ENCODE measurements around the gene KLHDC7B.

GRCh38 chr22:50574383-50574755 is 28.7 kb downstream of the KLHDC7B start:
- TF ChIP-seq, protein P1, sequence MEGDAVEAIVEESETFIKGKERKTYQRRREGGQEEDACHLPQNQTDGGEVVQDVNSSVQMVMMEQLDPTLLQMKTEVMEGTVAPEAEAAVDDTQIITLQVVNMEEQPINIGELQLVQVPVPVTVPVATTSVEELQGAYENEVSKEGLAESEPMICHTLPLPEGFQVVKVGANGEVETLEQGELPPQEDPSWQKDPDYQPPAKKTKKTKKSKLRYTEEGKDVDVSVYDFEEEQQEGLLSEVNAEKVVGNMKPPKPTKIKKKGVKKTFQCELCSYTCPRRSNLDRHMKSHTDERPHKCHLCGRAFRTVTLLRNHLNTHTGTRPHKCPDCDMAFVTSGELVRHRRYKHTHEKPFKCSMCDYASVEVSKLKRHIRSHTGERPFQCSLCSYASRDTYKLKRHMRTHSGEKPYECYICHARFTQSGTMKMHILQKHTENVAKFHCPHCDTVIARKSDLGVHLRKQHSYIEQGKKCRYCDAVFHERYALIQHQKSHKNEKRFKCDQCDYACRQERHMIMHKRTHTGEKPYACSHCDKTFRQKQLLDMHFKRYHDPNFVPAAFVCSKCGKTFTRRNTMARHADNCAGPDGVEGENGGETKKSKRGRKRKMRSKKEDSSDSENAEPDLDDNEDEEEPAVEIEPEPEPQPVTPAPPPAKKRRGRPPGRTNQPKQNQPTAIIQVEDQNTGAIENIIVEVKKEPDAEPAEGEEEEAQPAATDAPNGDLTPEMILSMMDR (IDR thresholded peaks at IDR 0.05; ENCODE audit: low read depth, low read length, poor library complexity, severe bottlenecking), result no peak
- TF ChIP-seq EZH2phosphoT487 (IDR thresholded peaks at IDR 0.05; ENCODE audit: borderline replicate concordance, low read length), result no peak

Data from DOHH2 (cell line).